Subcutaneous abdominal adipose tissue (tissue), 5 donors: ENCODE measurements around the gene RTTN.
A peak's percentile ranks its signal among the peaks of the same experiment; 100 is the strongest.

ENCODE experiments used
- H3K27ac ChIP-seq: one replicate; pipeline ENCODE4 v1.7.0; 2013; ENCODE audit warnings: low read depth, mild to moderate bottlenecking, inconsistent platforms, low read length, moderate library complexity
- H3K27me3 ChIP-seq, 5 donors: one replicate each; pipeline ENCODE4 v1.7.0; 2013; ENCODE audit warnings: low read length in 5 of 5, inconsistent platforms in 1 of 5; ENCODE audit not compliant: control insufficient read depth in 5 of 5, insufficient read depth in 4 of 5
- H3K36me3 ChIP-seq, 5 donors: one replicate each; pipeline ENCODE4 v1.7.0; 2013; ENCODE audit warnings: low read length in 5 of 5; ENCODE audit not compliant: control insufficient read depth in 5 of 5, insufficient read depth in 5 of 5
- H3K4me1 ChIP-seq, 5 donors: one replicate each; pipeline ENCODE4 v1.7.0; 2013; ENCODE audit warnings: low read length in 5 of 5, mild to moderate bottlenecking in 3 of 5, moderate library complexity in 1 of 5; ENCODE audit not compliant: control insufficient read depth in 5 of 5, insufficient read depth in 5 of 5
- H3K4me3 ChIP-seq, 5 donors: one replicate each; pipeline ENCODE4 v1.7.0; 2013; ENCODE audit warnings: low read length in 5 of 5, low read depth in 1 of 5
- H3K9ac ChIP-seq, 5 donors: one replicate each; pipeline ENCODE4 v1.7.0; 2013; ENCODE audit warnings: low read length in 5 of 5, mild to moderate bottlenecking in 4 of 5, moderate library complexity in 3 of 5
- H3K9me3 ChIP-seq, 5 donors: one replicate each; pipeline ENCODE4 v1.7.0; 2013; ENCODE audit warnings: low read length in 5 of 5; ENCODE audit not compliant: control insufficient read depth in 5 of 5
- donor health status: healthy.
- donor health status: healthy.
- donor health status: healthy.
- donor health status: healthy.
- donor health status: healthy.

Gene RTTN

GRCh38 chr18:70207181-70207580, 1.7 kb upstream of the RTTN start:
- Histone ChIP-seq H3K9ac (no peak overlapping the region), H3K4me1 (peaks cover 0 to 19% (median 17%) of the 10 kb centered on the region in 5 donors), H3K27me3 (no peaks in the 10 kb centered on the region), H3K9me3 (no peaks in the 10 kb centered on the region), H3K36me3 (peaks cover 0 to 6% (median 0%) of the 10 kb centered on the region in 5 donors), H3K4me3 (no peak overlapping the region), H3K27ac (no peak overlapping the region)

DNA sequence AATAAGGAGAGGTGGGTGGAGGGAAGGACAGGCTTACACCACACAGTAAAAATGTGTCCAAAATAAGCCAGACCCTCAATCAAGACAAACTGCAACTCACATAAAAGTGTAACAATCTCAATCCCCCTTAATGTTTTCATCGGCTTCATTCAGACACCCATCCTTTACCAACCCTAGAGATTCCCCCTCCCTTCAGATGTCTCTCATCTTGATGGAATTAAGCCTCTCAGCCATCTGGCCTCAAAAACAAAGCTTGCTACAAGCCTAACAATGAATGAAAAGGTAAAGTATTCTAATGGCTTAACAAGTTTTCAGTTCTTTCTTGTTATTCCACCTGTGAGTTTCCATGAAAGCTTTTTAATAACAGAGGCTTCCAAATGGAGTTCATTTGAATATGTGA, 5.2 kb downstream of the RTTN start:
- H3K4me3 ChIP-seq = no peak overlapping the region
- H3K36me3 ChIP-seq = peaks cover 7 to 34% (median 21%) of the 10 kb centered on the region in 5 donors
- no peak overlapping the region for H3K9ac ChIP-seq
- no peaks in the 10 kb centered on the region for H3K9me3 ChIP-seq
- H3K27ac ChIP-seq = no peak overlapping the region
- H3K4me1 ChIP-seq = peaks cover 0 to 22% (median 12%) of the 10 kb centered on the region in 5 donors
- no peaks in the 10 kb centered on the region for H3K27me3 ChIP-seq

DNA sequence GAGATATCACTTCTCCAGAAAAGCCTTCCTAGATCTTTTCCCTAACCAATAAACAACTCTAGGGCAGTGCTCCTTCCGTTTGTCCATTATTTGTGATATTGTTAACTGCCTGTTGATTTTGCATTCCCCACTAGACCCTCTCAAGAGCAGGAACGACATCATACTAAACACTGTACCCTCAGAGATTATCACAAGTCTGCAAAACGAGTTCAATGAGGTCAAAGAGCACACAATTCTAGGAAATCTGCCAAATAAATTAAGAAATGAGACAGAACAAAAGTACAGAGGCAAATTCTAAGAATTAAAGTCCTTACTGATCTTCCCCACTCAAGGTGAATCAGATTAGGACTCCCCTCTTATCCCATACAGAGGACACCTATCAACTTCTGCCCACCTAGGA, 7.6 kb downstream of the RTTN start:
- Histone ChIP-seq H3K9ac (peak overlapping the region in 2 of 5 donors; percentile 32 to 43), H3K9me3 (no peaks in the 10 kb centered on the region), H3K36me3 (peaks cover 20 to 53% (median 36%) of the 10 kb centered on the region in 5 donors), H3K4me3 (no peak overlapping the region), H3K27ac (no peak overlapping the region), H3K27me3 (no peaks in the 10 kb centered on the region), H3K4me1 (peaks cover 0 to 10% (median 3%) of the 10 kb centered on the region in 5 donors)

DNA sequence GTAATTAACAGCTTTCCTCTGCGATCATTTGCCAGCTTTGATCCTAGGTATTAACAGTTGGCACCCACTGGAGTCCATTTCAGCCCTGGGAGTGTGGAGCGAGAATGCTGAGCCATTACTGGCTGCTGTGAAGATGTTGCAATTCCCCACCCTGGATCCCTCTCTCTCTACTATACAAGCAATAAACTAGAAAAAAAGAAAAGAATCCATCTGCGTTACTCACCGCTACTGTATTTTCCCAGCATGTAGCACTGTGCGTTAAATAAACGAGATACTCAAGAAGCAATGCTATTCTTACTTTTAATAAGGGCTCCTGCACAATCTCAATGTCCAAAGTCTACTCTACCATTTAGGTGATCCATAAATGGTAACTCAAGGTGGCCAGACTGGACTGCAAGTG, 8.5 kb downstream of the RTTN start:
- H3K36me3 ChIP-seq = peaks cover 22 to 61% (median 41%) of the 10 kb centered on the region in 5 donors

DNA sequence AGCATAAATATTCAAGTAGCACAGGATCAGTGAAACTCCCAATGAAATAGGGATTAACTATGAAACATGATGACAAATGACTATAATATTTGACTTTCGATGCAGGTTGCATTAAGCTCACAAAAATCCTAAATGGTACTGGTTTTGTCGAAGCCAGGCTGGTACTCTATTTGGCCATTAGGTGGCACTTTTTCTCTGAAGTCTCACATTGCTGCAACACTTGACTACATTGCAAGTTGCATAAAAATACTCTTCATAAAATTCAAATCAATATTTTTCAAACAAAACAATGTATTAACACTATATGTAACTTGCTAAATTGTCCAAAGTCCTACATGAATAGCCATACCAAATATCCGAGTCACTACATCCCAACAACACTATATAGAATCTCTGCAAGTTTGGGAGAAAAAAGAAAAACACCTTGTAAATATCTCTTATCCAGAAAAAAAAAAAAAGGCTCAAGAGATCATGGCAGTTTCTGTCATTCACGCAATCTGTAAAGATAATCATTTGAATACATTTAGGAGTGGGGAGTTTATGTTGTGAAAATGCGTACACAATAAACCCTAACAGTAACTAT, 9.5 kb downstream of the RTTN start:
- H3K27me3 ChIP-seq = no peaks in the 10 kb centered on the region
- H3K27ac ChIP-seq = no peak overlapping the region
- H3K9ac ChIP-seq = no peak overlapping the region
- H3K4me1 ChIP-seq = peaks cover 0 to 10% (median 3%) of the 10 kb centered on the region in 5 donors
- peaks cover 29 to 70% (median 46%) of the 10 kb centered on the region in 5 donors for H3K36me3 ChIP-seq
- no peaks in the 10 kb centered on the region for H3K9me3 ChIP-seq
- no peak overlapping the region for H3K4me3 ChIP-seq

More for the DNA sequence above, 8.5 kb downstream of the RTTN start:
- Histone ChIP-seq H3K4me3 (no peak overlapping the region), H3K4me1 (peaks cover 0 to 10% (median 3%) of the 10 kb centered on the region in 5 donors), H3K27ac (no peak overlapping the region), H3K27me3 (no peaks in the 10 kb centered on the region), H3K9me3 (no peaks in the 10 kb centered on the region), H3K9ac (no peak overlapping the region)

DNA sequence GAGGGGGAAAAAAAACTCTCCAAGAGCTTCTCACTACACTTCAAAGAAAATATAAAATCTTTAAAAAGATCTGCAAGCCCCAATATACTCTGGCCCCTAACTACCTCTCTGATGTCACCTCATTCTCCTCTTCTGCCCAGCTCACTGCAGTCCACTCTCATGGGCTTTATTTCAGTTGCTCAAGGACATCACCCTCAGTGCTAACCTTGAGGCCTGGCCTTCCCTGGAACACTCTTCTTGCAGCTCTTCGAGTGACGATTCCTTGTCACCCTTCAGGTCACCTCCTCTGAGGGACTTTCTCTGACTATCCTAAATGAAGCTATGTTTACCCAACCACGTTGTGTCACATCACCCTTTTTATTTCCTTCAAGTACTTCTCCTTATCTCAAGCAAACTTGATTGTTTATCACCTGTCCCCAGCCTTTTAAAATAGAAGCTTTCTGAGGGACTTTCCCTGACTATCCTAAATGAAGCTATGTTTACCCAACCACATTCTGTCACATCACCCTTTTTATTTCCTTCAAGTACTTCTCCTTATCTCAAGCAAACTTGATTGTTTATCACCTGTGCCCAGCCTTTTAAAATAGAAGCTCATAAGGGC, 10.4 kb downstream of the RTTN start:
- H3K36me3 ChIP-seq = peaks cover 29 to 67% (median 44%) of the 10 kb centered on the region in 5 donors
- no peaks in the 10 kb centered on the region for H3K27me3 ChIP-seq
- H3K27ac ChIP-seq = no peak overlapping the region
- no peak overlapping the region for H3K9ac ChIP-seq
- H3K9me3 ChIP-seq = no peaks in the 10 kb centered on the region
- peaks cover 0 to 10% (median 3%) of the 10 kb centered on the region in 5 donors for H3K4me1 ChIP-seq
- H3K4me3 ChIP-seq = no peak overlapping the region

GRCh38 chr18:70194227-70194890, 11.1 kb downstream of the RTTN start:
- no peaks in the 10 kb centered on the region for H3K27me3 ChIP-seq
- no peak overlapping the region for H3K4me3 ChIP-seq
- H3K36me3 ChIP-seq = peaks cover 31 to 64% (median 46%) of the 10 kb centered on the region in 5 donors
- peaks cover 0 to 10% (median 3%) of the 10 kb centered on the region in 5 donors for H3K4me1 ChIP-seq
- H3K9me3 ChIP-seq = no peaks in the 10 kb centered on the region
- H3K27ac ChIP-seq = no peak overlapping the region
- no peak overlapping the region for H3K9ac ChIP-seq

DNA sequence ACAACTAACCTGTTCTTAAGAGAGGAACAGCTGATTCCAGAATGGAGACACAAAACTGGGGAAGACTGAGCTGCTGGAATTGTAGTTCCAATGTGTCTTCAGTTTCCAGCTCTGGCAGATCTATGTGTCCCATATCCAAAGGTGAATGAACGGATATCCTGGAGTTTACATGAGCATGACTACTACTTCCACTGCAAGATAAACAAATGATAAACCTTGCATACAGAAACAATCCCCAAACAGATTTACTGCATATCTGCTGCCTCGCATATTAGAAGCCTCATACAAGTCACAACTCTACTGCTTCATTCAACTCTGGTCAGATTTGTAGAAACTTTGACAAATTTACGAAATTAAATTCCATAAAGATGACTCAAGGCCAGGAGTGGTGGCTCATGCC, 15.0 kb downstream of the RTTN start:
- Histone ChIP-seq H3K9ac (no peak overlapping the region), H3K9me3 (no peaks in the 10 kb centered on the region), H3K4me1 (no peaks in the 10 kb centered on the region), H3K27me3 (no peaks in the 10 kb centered on the region), H3K36me3 (peaks cover 39 to 62% (median 49%) of the 10 kb centered on the region in 5 donors), H3K4me3 (no peak overlapping the region), H3K27ac (no peak overlapping the region)

- no peaks in the 10 kb centered on the region for H3K27me3 ChIP-seq
- no peak overlapping the region for H3K27ac ChIP-seq
- H3K9me3 ChIP-seq = no peaks in the 10 kb centered on the region
- no peaks in the 10 kb centered on the region for H3K4me1 ChIP-seq
- H3K36me3 ChIP-seq = peaks cover 34 to 50% (median 47%) of the 10 kb centered on the region in 5 donors
- no peak overlapping the region for H3K4me3 ChIP-seq
- H3K9ac ChIP-seq = no peak overlapping the region
Measured at GRCh38 chr18:70188113-70188512, 17.4 kb downstream of the RTTN start.

- Histone ChIP-seq H3K9me3 (no peaks in the 10 kb centered on the region), H3K4me3 (no peak overlapping the region), H3K9ac (no peak overlapping the region), H3K36me3 (peaks cover 20 to 31% (median 27%) of the 10 kb centered on the region in 5 donors), H3K4me1 (no peaks in the 10 kb centered on the region), H3K27me3 (no peaks in the 10 kb centered on the region), H3K27ac (no peak overlapping the region)
Measured at GRCh38 chr18:70183441-70183840, 22.0 kb downstream of the RTTN start.
